Ureter (tissue), 1 donor: ENCODE data around the gene TSPAN16. TPM values are rescaled to one million over a fixed set of nuclear protein-coding genes. Genes with fewer than 3 reads are reported as not detected.
"Not testable (repeated sequence)": the region's sequence is repeated elsewhere in the genome, so short reads cannot be mapped to it uniquely, and the experiment has no call there.

Source experiments
- DNase-seq: peaks from one replicate; pipeline ENCODE4 v3.0.0-alpha.2; 2020; ENCODE audit warnings: low spot score
- total RNA-seq: library from RNA; stranded (reverse); gene quantifications from one replicate; pipeline ENCODE4 v1.2.4, GENCODE V29; 2023
- donor health status: DM: yes; HTN: yes; CAD: no.

Gene TSPAN16
- total RNA-seq, 1 donor from 2014 or later: not detected

DNA sequence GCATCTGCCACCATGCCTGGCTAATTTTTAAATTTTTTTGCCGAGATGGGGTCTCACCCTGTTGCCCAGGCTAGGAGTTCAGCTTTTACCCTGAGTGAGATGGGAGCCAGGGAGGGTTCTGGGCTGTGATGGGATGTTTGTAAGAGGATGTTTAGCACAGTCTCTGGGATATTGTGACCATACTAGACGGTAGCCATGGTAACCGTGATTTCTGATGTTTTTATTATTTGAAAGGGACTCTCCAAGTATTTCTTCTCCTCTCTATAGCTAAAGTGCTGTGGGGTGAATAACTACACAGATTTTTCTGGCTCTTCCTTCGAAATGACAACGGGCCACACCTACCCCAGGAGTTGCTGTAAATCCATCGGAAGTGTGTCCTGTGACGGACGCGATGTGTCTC is 10.4 kb downstream of the TSPAN16 start:
- no peak for DNase-seq

GRCh38 chr19:11320278-11320995 is 24.5 kb downstream of the TSPAN16 start:
- not testable (repeated sequence) for DNase-seq

DNA sequence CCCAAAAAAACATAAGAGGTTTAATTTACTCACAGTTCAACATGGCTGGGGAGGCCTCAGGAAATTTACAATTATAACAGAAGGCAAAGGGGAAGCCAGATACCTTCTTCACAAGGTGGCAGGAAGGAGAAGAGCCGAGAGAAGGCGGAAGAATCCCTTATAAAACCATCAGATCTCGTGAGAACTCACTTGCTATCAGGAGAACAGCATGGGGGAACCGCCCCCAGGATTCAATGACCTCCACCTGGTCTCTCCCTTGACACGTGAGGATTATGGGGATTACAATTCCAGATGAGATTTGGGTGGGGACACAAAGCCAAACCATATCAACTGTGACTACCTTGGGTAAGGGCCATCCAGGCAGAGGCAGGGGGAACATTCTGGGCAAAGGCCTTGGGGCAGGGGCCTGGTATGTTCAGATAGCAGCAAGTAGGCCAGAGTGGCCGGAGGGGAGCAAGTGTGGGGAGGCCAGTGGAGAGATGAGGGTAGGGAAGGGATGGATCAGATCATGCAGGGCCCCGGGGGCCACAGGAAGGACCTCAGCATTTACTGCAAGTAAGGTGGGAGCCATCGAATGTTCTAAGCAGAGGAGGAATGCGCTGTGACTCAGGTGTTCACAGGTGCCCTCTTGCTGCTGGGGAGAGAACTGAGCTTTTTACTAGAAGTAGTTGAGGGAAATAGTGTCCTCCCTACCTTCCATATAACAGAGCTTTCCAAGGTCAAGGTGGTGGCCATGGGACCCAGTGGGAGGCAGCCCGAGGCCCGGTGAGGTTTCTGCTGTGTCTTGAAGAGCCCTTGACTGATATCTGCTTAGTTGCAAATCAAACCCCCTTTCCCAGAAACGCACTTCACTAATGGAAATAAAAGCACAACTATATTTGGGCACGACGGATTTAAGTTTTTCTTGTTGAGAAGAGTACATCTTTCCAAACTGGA is 25.5 kb downstream of the TSPAN16 start:
- no peak for DNase-seq

GRCh38 chr19:11322269-11323024 is 26.5 kb downstream of the TSPAN16 start:
- DNase-seq: no peak

GRCh38 chr19:11323601-11324078 is 27.7 kb downstream of the TSPAN16 start:
- no peak for DNase-seq

DNA sequence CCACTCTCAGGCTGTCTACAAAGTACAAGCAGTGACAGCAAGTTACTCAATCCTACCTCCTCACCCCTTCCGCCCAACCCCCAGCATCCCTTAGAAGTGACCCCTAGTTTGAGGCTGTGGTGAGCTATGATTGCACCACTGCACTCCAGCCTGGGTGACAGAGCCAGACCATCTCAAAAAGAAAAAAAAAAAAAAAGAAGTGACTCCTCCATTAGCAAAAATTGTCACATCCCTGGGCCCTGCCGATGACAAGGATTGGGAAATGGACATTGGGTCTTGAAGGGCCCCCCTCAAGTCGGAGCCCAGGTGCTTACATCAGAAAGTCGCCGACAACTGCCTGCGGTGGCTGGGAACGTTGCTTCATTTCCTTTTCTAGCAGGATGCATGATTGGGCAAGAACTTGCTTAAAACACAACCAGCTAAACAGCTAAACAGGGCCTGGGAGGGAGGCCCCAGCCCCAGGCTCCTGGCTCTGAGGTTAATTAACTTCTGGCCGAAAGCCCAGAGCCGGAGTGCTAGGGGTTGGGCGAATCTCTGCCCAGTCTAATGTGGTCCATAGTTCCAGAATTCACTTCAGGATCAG is 28.2 kb downstream of the TSPAN16 start:
- peak; percentile 91 for DNase-seq

- DNase-seq: no peak
Measured at GRCh38 chr19:11324748-11325389, 28.9 kb downstream of the TSPAN16 start.

DNA sequence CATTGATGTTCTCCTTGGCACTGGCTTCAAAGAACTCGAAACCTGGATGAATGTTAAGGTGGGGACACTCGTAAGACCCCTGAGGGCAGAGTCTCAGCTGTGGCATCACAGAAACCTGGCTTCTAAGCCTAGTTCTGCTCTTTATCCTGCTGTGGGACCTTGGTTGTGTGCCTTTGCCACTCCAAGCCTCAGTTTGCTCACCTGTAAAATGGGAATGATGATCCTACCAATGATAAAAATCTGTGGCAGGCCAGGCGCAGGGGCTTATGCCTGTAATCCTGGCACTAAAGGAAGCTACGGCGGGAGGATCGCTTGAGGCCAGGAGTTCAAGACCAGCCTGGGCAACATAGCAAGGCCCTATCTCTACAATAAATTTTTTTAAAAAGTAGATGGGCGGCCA is 29.6 kb downstream of the TSPAN16 start:
- no peak for DNase-seq

- no peak for DNase-seq
Measured at GRCh38 chr19:11330127-11330526, 34.2 kb downstream of the TSPAN16 start.

DNA sequence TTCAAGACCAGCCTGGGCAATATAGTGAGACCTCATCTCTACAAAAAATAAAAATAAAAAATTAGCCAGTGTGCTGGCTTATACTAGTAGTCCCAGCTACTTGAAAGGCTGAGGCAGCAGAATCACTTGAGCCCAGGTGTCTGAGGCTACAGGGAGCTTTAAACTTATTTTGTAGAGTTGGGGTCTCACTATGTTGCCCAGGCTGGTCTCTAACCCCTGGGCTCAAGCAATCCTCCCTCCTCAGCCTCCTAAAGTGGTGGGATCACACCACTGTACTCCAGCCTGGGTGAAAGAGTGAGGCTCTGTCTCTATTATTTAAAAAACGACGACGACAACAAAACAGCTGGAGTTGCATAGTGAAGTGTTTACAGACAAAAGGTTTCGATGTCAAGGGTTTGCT is 35.5 kb downstream of the TSPAN16 start:
- DNase-seq: no peak

DNA sequence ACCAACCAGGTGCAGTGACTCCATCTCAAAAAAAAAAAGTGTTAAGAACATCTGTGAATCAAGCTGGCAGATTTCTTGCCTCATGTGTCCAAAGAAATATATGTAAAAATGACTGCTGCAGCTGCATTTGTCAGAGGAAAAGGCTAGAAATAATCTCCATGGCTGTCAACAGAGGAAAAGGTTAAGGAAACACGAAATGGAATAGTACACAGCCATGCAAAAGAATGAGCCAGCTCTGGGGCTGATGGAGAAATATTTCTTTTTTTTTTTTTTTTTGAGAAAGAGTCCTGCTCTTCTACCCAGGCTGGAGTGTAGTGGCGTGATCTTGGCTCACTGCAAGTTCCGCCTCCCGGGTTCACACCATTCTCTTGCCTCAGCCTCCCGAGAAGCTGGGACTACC is 36.9 kb downstream of the TSPAN16 start:
- no peak for DNase-seq

- not testable (repeated sequence) for DNase-seq
Measured at GRCh38 chr19:11333838-11334237, 37.9 kb downstream of the TSPAN16 start.

DNA sequence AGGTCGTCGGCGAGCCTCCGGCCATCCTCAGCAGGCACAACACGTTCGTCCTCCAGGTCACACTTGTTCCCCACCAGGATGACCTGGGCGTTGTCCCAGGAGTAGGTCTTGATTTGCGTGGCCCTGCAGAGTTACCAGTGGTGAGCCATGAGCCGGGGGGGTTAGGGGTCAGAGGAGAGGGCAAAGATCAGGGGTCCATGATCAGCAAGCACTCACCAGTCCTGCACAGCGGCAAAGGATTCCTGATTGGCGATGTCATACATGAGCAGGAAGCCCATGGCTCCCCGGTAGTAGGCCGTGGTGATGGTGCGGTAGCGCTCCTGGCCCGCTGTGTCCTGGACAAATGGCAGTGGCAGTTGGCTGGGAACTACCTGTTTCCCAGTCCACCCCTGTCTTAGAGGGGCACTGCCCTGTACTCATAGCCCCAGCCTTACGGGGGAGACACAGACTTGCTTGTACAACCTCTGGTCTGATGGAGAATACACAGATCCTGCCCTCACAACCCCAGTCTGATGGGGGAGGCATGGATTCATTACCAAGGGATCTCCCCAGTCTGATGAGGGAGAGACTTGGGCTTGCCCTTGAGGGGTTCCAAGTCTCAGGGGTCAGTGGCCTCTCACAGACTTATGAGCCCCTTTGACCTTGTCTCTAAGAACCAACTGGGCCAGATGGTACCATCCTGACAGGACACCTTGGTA is 39.6 kb downstream of the TSPAN16 start:
- no peak for DNase-seq

DNA sequence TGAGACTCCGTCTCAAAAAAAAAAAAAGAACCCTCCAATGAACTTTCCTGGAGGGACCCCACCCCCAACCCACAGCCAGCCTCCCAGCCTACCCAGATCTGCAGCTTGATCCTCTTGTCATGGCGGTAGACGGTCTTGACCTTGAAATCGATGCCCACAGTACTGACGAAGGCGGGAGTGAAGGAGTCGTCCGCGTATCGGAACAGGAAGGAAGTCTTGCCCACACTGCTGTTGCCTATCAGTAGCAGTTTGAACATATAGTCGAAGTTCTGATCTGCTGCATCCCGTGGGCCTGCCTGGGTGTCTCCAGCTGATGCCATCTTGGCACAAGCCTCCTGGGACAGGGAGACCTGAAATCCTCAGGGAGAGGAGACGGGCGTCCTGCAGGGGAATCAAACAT is 41.1 kb downstream of the TSPAN16 start:
- DNase-seq: no peak

DNA sequence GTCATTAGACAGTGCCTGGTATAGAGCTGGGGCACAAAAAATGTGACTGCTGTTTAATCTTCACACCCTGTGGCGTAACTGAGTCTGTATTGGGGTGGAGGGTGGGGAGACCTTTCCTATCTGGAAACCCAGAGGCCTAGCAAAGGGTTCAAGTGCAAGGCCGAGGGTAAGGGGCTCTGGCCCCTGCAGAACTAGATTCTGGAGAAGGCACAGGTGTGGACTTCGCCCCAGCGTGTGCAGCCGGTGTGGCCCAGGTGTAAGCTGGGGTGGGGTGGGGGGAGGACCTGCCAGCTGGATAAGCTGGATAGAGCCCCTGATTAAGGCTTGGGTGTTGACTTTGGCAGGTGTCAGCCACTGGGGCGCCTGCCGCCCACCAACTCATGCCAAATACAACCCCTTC is 42.2 kb downstream of the TSPAN16 start:
- no peak for DNase-seq

GRCh38 chr19:11338569-11339253 is 42.8 kb downstream of the TSPAN16 start:
- DNase-seq: no peak

DNA sequence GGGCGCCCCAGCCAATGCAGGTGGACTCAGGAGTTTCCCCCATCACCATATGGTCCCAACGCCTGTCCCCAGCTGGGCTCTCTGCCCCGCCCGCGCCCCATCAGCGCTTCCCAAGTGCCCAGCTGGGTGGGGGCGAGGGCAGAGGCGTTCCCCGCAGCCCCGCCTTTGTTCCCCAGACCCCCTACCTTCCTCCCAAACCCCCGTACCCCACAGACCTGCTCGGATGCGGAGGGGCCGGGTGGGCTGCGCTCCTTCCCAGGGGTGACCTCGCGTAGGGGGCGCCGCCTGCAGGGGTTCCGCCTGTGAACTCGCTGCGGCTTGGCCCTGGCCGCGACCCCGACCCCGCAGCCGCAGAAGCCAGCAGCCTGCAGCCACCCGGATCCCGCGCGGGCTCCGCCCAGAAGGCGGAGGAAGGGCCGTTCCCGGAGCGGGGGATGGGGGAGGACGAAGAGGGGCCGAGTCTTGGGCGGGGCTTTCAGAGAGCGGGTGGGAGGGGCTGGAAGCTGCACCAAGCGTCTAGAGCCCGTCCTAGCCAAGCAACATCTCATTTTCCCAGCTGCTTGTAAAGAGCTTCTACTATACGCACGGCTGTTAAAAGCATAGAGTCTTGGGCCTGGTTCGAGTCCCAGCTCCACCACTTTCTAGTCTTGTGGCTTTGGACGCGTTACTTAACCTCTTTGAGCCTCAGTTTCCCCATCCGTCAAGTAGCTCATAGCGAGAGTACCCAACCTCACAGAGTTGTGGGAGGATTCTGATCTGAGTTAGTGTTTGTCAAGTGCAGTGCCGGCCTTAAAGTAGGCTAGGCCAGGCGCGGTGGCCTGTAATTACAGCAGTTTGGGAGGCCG is 43.5 kb downstream of the TSPAN16 start, which contains the start of gene RAB3D:
RAB3D (minus strand) TSS at position 404 of the 845 bp plus-strand sequence. CDS start 2,258 bp downstream, outside the sequence.
- DNase-seq: peak; percentile 96

GRCh38 chr19:11340099-11340467 is 44.1 kb downstream of the TSPAN16 start:
- not testable (repeated sequence) for DNase-seq

DNA sequence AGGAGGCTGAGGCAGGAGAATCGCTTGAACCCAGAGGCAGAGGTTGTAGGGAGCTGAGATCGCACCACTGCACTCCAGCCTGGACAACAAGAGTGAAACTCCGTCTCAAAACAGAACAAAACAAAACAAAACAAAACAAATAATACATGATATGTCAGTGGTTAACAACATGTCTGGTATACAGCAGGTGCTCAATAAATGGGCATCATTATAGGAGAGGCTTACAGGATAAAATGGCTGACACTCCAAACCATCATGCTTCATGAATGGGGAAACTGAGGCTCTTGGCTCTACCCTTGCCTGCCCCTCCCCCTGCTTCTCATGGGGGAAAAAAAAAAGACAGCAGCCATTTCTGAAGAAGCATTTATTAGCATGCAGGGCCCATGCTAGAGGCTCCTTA is 46.5 kb downstream of the TSPAN16 start:
- DNase-seq: no peak
